Measurements from ENCODE around the gene LRRC1. TPM values are rescaled to one million over a fixed set of nuclear protein-coding genes. Genes with fewer than 3 reads are reported as not detected.

LRRC1 gene
- total and polyA plus RNA-seq, 4 donors = 0.36 to 6.4 (median 0.94) TPM

DNA sequence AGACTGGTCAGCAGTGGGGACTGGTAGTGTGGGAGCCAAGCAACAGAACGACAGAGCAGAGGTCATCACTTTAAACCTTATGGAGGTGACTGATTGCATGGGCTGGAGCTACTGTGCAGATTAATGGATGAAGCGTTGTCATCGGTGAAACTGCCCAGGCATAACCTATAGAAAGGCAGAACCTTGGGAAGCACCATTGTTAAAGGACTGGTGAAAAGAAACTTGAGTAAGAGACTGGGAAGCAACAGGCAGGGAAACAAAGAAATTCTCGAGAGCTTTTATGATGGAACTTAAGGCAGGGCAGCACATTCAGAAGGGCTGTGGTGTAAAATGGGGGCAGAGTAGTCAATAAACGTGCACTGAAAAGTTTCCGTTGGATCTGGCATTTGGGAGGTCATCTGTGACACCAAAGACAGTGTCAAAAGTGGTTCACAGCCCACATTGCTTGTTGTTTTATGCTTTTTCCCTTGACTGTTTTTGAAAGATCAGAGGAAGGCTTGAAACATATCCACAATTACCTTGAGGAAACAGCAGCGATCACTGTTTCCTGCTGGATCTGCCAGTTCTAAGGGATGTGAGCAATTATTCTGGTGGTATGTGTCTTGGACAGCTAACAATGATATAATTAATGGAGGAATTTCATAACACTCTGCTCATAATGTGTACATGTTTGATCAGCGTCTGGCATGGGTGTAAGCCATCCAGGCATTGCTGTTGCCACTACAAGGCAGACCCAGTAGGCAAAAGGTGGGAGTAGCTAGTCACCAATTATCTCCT is 62.7 kb downstream of the LRRC1 start:
- H3K9me3 ChIP-seq (ENCODE audit: control insufficient read depth in 4 of 4, low read length in 3 of 4) = no peaks in the 10 kb centered on the region
- no peak overlapping the region for H3K9ac ChIP-seq (ENCODE audit: low read depth in 1 of 2, low read length in 2 of 2)
- no peak for TF ChIP-seq SP1 (IDR thresholded peaks at IDR 0.05)
- TF ChIP-seq NR2F2 (IDR thresholded peaks at IDR 0.05) = no peak
- TF ChIP-seq, protein P1, sequence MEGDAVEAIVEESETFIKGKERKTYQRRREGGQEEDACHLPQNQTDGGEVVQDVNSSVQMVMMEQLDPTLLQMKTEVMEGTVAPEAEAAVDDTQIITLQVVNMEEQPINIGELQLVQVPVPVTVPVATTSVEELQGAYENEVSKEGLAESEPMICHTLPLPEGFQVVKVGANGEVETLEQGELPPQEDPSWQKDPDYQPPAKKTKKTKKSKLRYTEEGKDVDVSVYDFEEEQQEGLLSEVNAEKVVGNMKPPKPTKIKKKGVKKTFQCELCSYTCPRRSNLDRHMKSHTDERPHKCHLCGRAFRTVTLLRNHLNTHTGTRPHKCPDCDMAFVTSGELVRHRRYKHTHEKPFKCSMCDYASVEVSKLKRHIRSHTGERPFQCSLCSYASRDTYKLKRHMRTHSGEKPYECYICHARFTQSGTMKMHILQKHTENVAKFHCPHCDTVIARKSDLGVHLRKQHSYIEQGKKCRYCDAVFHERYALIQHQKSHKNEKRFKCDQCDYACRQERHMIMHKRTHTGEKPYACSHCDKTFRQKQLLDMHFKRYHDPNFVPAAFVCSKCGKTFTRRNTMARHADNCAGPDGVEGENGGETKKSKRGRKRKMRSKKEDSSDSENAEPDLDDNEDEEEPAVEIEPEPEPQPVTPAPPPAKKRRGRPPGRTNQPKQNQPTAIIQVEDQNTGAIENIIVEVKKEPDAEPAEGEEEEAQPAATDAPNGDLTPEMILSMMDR (IDR thresholded peaks at IDR 0.05; ENCODE audit: low read depth, low read length, missing input control) = no peak
- TF ChIP-seq TAF1 (conservative IDR thresholded peaks at IDR 0.05) = no peak
- DNase-seq (ENCODE audit: low spot score) = no peak
- H3K36me3 ChIP-seq (ENCODE audit: control insufficient read depth in 4 of 4, insufficient read depth in 3 of 4, low read depth in 1 of 4, low read length in 3 of 4) = no peaks in the 10 kb centered on the region
- H3K27me3 ChIP-seq (ENCODE audit: control insufficient read depth in 4 of 4, insufficient read depth in 4 of 4, low read length in 3 of 4) = peaks cover 0 to 2% (median 0%) of the 10 kb centered on the region in 4 donors
- H3K4me1 ChIP-seq (ENCODE audit: control insufficient read depth in 4 of 4, insufficient read depth in 4 of 4, low read length in 3 of 4) = no peaks in the 10 kb centered on the region
- no peak overlapping the region for H3K4me3 ChIP-seq (ENCODE audit: low read depth in 1 of 3, low read length in 3 of 3)
- no peak overlapping the region for H3K27ac ChIP-seq (ENCODE audit: low read depth in 1 of 2, low read length in 2 of 2)
- 73% methylated on average over 8 of the region's 8 CpGs for WGBS

DNA sequence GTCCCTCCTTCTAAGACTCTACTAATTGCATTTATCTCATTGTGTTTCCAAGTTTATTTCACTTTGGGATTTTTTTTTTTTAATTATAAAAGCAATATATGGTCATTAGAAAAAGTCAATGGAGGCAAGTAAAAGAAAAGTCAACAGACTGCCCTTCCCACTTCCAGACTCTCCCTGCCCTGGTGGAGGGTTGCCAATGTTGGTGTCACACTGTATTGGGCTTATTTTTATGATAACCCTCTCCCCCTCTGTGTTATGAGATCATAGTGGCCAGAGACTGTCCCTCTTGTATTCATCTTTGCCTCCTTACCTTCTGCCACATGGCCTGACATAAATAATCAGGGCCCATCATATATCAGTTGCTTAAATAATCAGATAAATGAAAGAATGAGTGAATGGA is 63.4 kb downstream of the LRRC1 start:
- Histone ChIP-seq H3K9me3 (ENCODE audit: control insufficient read depth in 4 of 4, low read length in 3 of 4) (no peaks in the 10 kb centered on the region), H3K27ac (ENCODE audit: low read depth in 1 of 2, low read length in 2 of 2) (no peak overlapping the region), H3K4me3 (ENCODE audit: low read depth in 1 of 3, low read length in 3 of 3) (no peak overlapping the region), H3K4me1 (ENCODE audit: control insufficient read depth in 4 of 4, insufficient read depth in 4 of 4, low read length in 3 of 4) (no peaks in the 10 kb centered on the region), H3K36me3 (ENCODE audit: control insufficient read depth in 4 of 4, insufficient read depth in 3 of 4, low read depth in 1 of 4, low read length in 3 of 4) (no peaks in the 10 kb centered on the region), H3K27me3 (ENCODE audit: control insufficient read depth in 4 of 4, insufficient read depth in 4 of 4, low read length in 3 of 4) (peaks cover 0 to 2% (median 0%) of the 10 kb centered on the region in 4 donors), H3K9ac (ENCODE audit: low read depth in 1 of 2, low read length in 2 of 2) (no peak overlapping the region)
- no peak for DNase-seq (ENCODE audit: low spot score)
- TF ChIP-seq, protein P2, sequence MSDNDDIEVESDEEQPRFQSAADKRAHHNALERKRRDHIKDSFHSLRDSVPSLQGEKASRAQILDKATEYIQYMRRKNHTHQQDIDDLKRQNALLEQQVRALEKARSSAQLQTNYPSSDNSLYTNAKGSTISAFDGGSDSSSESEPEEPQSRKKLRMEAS (IDR thresholded peaks at IDR 0.05) = no peak
- TF ChIP-seq, protein P1 (IDR thresholded peaks at IDR 0.05; ENCODE audit: low read depth, low read length, missing input control) = no peak
- TF ChIP-seq HNF4A (conservative IDR thresholded peaks at IDR 0.05) (no peak), YY1 (IDR thresholded peaks at IDR 0.05) (no peak), RXRA (IDR thresholded peaks at IDR 0.05) (no peak), FOXA2 (IDR thresholded peaks at IDR 0.05) (no peak)
- TF ChIP-seq, protein P3, sequence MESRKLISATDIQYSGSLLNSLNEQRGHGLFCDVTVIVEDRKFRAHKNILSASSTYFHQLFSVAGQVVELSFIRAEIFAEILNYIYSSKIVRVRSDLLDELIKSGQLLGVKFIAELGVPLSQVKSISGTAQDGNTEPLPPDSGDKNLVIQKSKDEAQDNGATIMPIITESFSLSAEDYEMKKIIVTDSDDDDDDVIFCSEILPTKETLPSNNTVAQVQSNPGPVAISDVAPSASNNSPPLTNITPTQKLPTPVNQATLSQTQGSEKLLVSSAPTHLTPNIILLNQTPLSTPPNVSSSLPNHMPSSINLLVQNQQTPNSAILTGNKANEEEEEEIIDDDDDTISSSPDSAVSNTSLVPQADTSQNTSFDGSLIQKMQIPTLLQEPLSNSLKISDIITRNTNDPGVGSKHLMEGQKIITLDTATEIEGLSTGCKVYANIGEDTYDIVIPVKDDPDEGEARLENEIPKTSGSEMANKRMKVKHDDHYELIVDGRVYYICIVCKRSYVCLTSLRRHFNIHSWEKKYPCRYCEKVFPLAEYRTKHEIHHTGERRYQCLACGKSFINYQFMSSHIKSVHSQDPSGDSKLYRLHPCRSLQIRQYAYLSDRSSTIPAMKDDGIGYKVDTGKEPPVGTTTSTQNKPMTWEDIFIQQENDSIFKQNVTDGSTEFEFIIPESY (IDR thresholded peaks at IDR 0.05) = no peak
- TF ChIP-seq, protein P4, sequence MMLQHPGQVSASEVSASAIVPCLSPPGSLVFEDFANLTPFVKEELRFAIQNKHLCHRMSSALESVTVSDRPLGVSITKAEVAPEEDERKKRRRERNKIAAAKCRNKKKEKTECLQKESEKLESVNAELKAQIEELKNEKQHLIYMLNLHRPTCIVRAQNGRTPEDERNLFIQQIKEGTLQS (IDR thresholded peaks at IDR 0.05) = no peak
- TF ChIP-seq, protein P5, sequence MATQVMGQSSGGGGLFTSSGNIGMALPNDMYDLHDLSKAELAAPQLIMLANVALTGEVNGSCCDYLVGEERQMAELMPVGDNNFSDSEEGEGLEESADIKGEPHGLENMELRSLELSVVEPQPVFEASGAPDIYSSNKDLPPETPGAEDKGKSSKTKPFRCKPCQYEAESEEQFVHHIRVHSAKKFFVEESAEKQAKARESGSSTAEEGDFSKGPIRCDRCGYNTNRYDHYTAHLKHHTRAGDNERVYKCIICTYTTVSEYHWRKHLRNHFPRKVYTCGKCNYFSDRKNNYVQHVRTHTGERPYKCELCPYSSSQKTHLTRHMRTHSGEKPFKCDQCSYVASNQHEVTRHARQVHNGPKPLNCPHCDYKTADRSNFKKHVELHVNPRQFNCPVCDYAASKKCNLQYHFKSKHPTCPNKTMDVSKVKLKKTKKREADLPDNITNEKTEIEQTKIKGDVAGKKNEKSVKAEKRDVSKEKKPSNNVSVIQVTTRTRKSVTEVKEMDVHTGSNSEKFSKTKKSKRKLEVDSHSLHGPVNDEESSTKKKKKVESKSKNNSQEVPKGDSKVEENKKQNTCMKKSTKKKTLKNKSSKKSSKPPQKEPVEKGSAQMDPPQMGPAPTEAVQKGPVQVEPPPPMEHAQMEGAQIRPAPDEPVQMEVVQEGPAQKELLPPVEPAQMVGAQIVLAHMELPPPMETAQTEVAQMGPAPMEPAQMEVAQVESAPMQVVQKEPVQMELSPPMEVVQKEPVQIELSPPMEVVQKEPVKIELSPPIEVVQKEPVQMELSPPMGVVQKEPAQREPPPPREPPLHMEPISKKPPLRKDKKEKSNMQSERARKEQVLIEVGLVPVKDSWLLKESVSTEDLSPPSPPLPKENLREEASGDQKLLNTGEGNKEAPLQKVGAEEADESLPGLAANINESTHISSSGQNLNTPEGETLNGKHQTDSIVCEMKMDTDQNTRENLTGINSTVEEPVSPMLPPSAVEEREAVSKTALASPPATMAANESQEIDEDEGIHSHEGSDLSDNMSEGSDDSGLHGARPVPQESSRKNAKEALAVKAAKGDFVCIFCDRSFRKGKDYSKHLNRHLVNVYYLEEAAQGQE (IDR thresholded peaks at IDR 0.05) = no peak

Data from liver (tissue), 9 donors.